Measurements from ENCODE around the gene ARMH4. TPM values are rescaled to one million over a fixed set of nuclear protein-coding genes. Genes with fewer than 3 reads are reported as not detected.

Gene ARMH4
- total and polyA plus RNA-seq, 10 of the 15 experiments (the other 5 are each of a cell fraction or from before 2014, with no cell fraction given), result 0.50 to 0.97 (median 0.60) TPM; not detected in 7

GRCh38 chr14:58189176-58189575 lies 37.2 kb upstream of the ARMH4 start:
- H3K4me3 ChIP-seq, result no peak overlapping the region
- ChIA-PET POLR2A (interaction anchor here (0.8 kb wide), 1 partner anchor 9 kb away, joined by 7 read pairs; no protein-coding TSS in a partner anchor), CTCF (no interaction called here), RAD21 (ENCODE audit: unreplicated experiment) (no interaction called here), SMC1A (ENCODE audit: uncharacterized antibody, unreplicated experiment) (no interaction called here)
- WGBS (ENCODE audit: insufficient coverage, insufficient replicate concordance, low lambda C conversion rate, missing lambda C conversion rate), result 2% methylated on average over 2 of the region's 2 CpGs
- intact Hi-C loops (cut with micrococcal nuclease; ENCODE audit: unreplicated experiment) (no loop called here), in situ Hi-C loops (cut with MboI) (no loop called here)
- no peaks in the 10 kb centered on the region for H3K4me1 ChIP-seq (ENCODE audit: control insufficient read depth, insufficient read depth, low read length)
- H4K20me1 ChIP-seq (ENCODE audit: control insufficient read depth, insufficient read depth), result no peaks in the 10 kb centered on the region
- H3K9me3 ChIP-seq (replicated peaks; ENCODE audit: control insufficient read depth, insufficient read depth, low read length), result no peaks in the 10 kb centered on the region
- H3K27ac ChIP-seq (ENCODE audit: control insufficient read depth, insufficient read depth), result no peak overlapping the region
- no peak for FAIRE-seq
- no peaks in the 10 kb centered on the region for H3K36me3 ChIP-seq (ENCODE audit: control insufficient read depth in 2 of 2, insufficient read depth in 2 of 2, low read length in 1 of 2)
- H2AFZ ChIP-seq (ENCODE audit: control insufficient read depth, low read depth, low read length), result no peak overlapping the region
- no peak for ATAC-seq
- TF ChIP-seq IKZF1 (conservative IDR thresholded peaks at IDR 0.05) (no peak), BCL3 (IDR thresholded peaks at IDR 0.05; ENCODE audit: borderline replicate concordance, insufficient read depth, low read depth, low read length, poor library complexity, severe bottlenecking) (no peak), POLR2AphosphoS2 (IDR thresholded peaks at IDR 0.05; ENCODE audit: low read depth, low read length) (no peak), STAT1 (conservative IDR thresholded peaks at IDR 0.05) (no peak), BACH1 (IDR thresholded peaks at IDR 0.05; ENCODE audit: borderline replicate concordance) (no peak), CBFB (IDR thresholded peaks at IDR 0.05; ENCODE audit: low read depth) (no peak), ZNF687 (IDR thresholded peaks at IDR 0.05) (no peak), ZBTB33 (IDR thresholded peaks at IDR 0.05) (no peak)
- no peaks in the 10 kb centered on the region for H3K79me2 ChIP-seq (ENCODE audit: control insufficient read depth, insufficient read depth, low read length)
- H3K9ac ChIP-seq (ENCODE audit: control insufficient read depth, insufficient read depth, low read length), result no peak overlapping the region
- no peak overlapping the region for H3K4me2 ChIP-seq (ENCODE audit: control insufficient read depth, insufficient read depth)
- BruUV-seq (replicated peaks), result no TSS peak
- no peak for DNase-seq (ENCODE audit: low read depth, low spot score)
- no peaks in the 10 kb centered on the region for H3K27me3 ChIP-seq (replicated peaks in 1 of 2; ENCODE audit: control insufficient read depth in 2 of 2, insufficient read depth in 2 of 2, low read length in 1 of 2)
